Thoracic aorta (tissue), 2 donors: ENCODE results near the gene HNRNPC. TPM values are rescaled to one million over a fixed set of nuclear protein-coding genes. Genes with fewer than 3 reads are reported as not detected.
"Not testable (repeated sequence)": the region's sequence is repeated elsewhere in the genome, so short reads cannot be mapped to it uniquely, and the experiment has no call there.

Experiments used
- ATAC-seq: fragments of 150-250 bp; one replicate; pipeline ENCODE4 v1.8.0; 2017; ENCODE audit warnings: low read depth; ENCODE audit not compliant: insufficient number of reproducible peaks, low FRiP score
- DNase-seq: peaks from one replicate; pipeline ENCODE4 v3.0.0-alpha.2; 2020; ENCODE audit warnings: low spot score
- H3K27ac ChIP-seq, 2 donors: fragments of 200-600 bp; sonication (generic); 1 replicate in 1 of 2; 2 replicates in 1 of 2; pipeline ENCODE4 v1.5.1; 2016; ENCODE audit warnings: mild to moderate bottlenecking in 2 of 2, moderate library complexity in 2 of 2
- H3K27me3 ChIP-seq: fragments of 200-600 bp; sonication (generic); replicated peaks from 2 replicates; pipeline ENCODE4 v1.6.0; 2016; ENCODE audit warnings: mild to moderate bottlenecking; ENCODE audit not compliant: insufficient read depth
- H3K36me3 ChIP-seq: fragments of 200-600 bp; sonication (generic); one replicate; pipeline ENCODE4 v1.5.1; 2016
- H3K4me1 ChIP-seq, 2 donors: fragments of 200-600 bp; sonication (generic); 1 replicate in 1 of 2; 2 replicates in 1 of 2; pipeline versions ENCODE4 v1.5.1 to v1.6.0; 2016; ENCODE audit warnings: low read depth in 2 of 2, mild to moderate bottlenecking in 1 of 2; ENCODE audit not compliant: control insufficient read depth in 1 of 2
- H3K4me3 ChIP-seq: fragments of 200-600 bp; sonication (generic); 2 replicates; pipeline ENCODE4 v1.5.1; 2016; ENCODE audit warnings: mild to moderate bottlenecking
- H3K9me3 ChIP-seq: fragments of 200-600 bp; sonication (generic); 2 replicates; pipeline ENCODE4 v1.5.1; 2016
- total RNA-seq, 2 donors: library from RNA; depleted of rRNA; stranded (reverse); fragments of >200 nt; gene quantifications; one replicate each; pipeline versions ENCODE4 v1.1.0 to v1.2.3, GENCODE V29; 2016
- TF ChIP-seq, protein P1 (sequence below): fragments of 200-600 bp; sonication (generic); IDR thresholded peaks from one replicate; pipeline ENCODE4 v1.5.1; 2019; ENCODE audit warnings: antibody characterized with exemption

HNRNPC gene
- total RNA-seq, 2 donors from 2014 or later = 208 to 422 TPM

- H3K27ac ChIP-seq = no peak overlapping the region
- H3K27me3 ChIP-seq = no peaks in the 10 kb centered on the region
- no peaks in the 10 kb centered on the region for H3K4me1 ChIP-seq
- H3K36me3 ChIP-seq = no peaks in the 10 kb centered on the region
- TF ChIP-seq, protein P1, sequence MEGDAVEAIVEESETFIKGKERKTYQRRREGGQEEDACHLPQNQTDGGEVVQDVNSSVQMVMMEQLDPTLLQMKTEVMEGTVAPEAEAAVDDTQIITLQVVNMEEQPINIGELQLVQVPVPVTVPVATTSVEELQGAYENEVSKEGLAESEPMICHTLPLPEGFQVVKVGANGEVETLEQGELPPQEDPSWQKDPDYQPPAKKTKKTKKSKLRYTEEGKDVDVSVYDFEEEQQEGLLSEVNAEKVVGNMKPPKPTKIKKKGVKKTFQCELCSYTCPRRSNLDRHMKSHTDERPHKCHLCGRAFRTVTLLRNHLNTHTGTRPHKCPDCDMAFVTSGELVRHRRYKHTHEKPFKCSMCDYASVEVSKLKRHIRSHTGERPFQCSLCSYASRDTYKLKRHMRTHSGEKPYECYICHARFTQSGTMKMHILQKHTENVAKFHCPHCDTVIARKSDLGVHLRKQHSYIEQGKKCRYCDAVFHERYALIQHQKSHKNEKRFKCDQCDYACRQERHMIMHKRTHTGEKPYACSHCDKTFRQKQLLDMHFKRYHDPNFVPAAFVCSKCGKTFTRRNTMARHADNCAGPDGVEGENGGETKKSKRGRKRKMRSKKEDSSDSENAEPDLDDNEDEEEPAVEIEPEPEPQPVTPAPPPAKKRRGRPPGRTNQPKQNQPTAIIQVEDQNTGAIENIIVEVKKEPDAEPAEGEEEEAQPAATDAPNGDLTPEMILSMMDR = no peak
- no peaks in the 10 kb centered on the region for H3K9me3 ChIP-seq
- H3K4me3 ChIP-seq = no peak overlapping the region
- no peak for ATAC-seq
- DNase-seq = no peak
Observed at GRCh38 chr14:21168055-21168454, 101.2 kb downstream of the HNRNPC start.

GRCh38 chr14:21165670-21166069, 103.6 kb downstream of the HNRNPC start:
- ATAC-seq, H3K36me3 ChIP-seq, H3K4me1 ChIP-seq, H3K27ac ChIP-seq, H3K27me3 ChIP-seq, DNase-seq, H3K4me3 ChIP-seq, H3K9me3 ChIP-seq: not testable (repeated sequence)

- not testable (repeated sequence) for H3K27me3 ChIP-seq, H3K27ac ChIP-seq, H3K36me3 ChIP-seq, ATAC-seq, H3K4me1 ChIP-seq, H3K9me3 ChIP-seq, H3K4me3 ChIP-seq, DNase-seq
Observed at GRCh38 chr14:21165002-21165605, 104.1 kb downstream of the HNRNPC start.

DNA sequence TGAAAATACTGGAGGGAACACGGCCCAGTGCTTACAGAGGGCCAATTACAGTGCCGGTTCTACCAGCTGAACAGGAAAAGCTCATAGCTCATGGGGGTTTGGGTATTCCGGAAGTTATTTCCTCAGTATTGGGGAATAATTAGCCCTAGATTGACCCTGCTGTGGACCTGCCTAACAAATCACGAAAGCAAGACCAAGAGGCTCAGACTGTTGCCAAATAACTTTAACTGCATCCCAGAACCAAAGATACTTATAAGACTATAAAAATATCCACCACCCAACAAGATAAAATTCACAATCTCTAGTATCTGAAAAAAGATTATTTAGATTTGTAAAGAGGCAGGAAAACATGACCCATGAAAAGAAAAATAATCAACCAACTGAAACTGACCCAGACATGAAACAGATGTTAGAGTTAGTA, 105.4 kb downstream of the HNRNPC start:
- H3K36me3 ChIP-seq = no peaks in the 10 kb centered on the region
- H3K4me3 ChIP-seq = no peak overlapping the region
- H3K27ac ChIP-seq = no peak overlapping the region
- H3K9me3 ChIP-seq = no peaks in the 10 kb centered on the region
- DNase-seq (no peak), ATAC-seq (no peak)
- no peaks in the 10 kb centered on the region for H3K27me3 ChIP-seq
- no peaks in the 10 kb centered on the region for H3K4me1 ChIP-seq
- TF ChIP-seq, protein P1 = no peak

DNA sequence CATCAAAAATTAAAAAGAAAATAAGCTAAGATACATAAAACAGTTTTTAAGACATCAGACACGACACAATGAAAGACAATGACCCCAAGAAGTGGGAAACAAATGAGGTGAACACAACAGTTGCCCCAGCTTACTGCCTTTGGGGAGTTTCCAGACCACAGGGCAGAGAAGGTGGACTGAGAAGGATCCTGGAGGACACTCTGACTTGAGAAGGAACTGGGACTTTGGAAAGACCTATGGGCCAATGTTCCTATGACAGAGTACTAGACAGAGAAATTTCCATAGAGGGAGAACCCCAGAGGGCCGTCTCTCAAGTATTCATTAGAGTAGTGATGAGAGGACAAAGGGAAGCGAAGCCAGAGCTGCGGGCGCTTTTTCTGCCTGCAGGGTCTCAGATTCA, 107.2 kb downstream of the HNRNPC start:
- Histone ChIP-seq H3K27ac (no peak overlapping the region), H3K4me1 (no peaks in the 10 kb centered on the region), H3K36me3 (no peaks in the 10 kb centered on the region), H3K27me3 (no peaks in the 10 kb centered on the region), H3K4me3 (no peak overlapping the region), H3K9me3 (no peaks in the 10 kb centered on the region)
- DNase-seq (no peak), ATAC-seq (no peak)
- TF ChIP-seq, protein P1 = no peak

- no peaks in the 10 kb centered on the region for H3K9me3 ChIP-seq
- H3K36me3 ChIP-seq = no peaks in the 10 kb centered on the region
- H3K27ac ChIP-seq = no peak overlapping the region
- ATAC-seq = no peak
- H3K27me3 ChIP-seq = no peaks in the 10 kb centered on the region
- no peak for DNase-seq
- TF ChIP-seq, protein P1 = no peak
- no peaks in the 10 kb centered on the region for H3K4me1 ChIP-seq
- no peak overlapping the region for H3K4me3 ChIP-seq
Observed at GRCh38 chr14:21160061-21160610, 109.1 kb downstream of the HNRNPC start.

Other genes with a start within 250 kb of the HNRNPC start
- 100 to 1,000 TPM; 139 TPM for gene NDRG2, start 244.4 kb downstream of the HNRNPC start, total RNA-seq
- gene TPPP2, start 239.2 kb downstream of the HNRNPC start, total RNA-seq = not detected
- not detected for gene RNASE13, start 234.6 kb downstream of the HNRNPC start, total RNA-seq
- under 1 TPM in 1 of 2 donors, not detected in 1; 0.27 TPM for gene RNASE7, start 227.1 kb downstream of the HNRNPC start, total RNA-seq
- not detected for gene RNASE8, start 211.6 kb downstream of the HNRNPC start, total RNA-seq
- gene ARHGEF40, start 199.1 kb downstream of the HNRNPC start, total RNA-seq = 10 to 100 TPM; 51.0 to 61.7 TPM
- gene ZNF219, start 170.8 kb downstream of the HNRNPC start, total RNA-seq = 10 to 100 TPM; 34.7 to 74.2 TPM
- not detected for gene TMEM253, start 168.4 kb downstream of the HNRNPC start, total RNA-seq
- gene OR5AU1, start 113.4 kb downstream of the HNRNPC start, total RNA-seq = not detected
- gene RPGRIP1, start 10.6 kb upstream of the HNRNPC start, total RNA-seq = not detected
- 10 to 100 TPM; 48.1 to 87.3 TPM for gene SUPT16H, start 114.6 kb upstream of the HNRNPC start, total RNA-seq
- gene CHD8, start 186.7 kb upstream of the HNRNPC start, total RNA-seq = 10 to 100 TPM; 50.5 to 77.2 TPM
- gene RAB2B, start 207.5 kb upstream of the HNRNPC start, total RNA-seq = 10 to 100 TPM; 19.2 to 29.3 TPM
- 10 to 100 TPM; 34.5 to 54.7 TPM for gene TOX4, start 207.8 kb upstream of the HNRNPC start, total RNA-seq
- gene METTL3, start 241.9 kb upstream of the HNRNPC start, total RNA-seq = 10 to 100 TPM; 54.8 to 62.4 TPM